GM18951 (cell line): ENCODE measurements around the gene ANKS1B.

Source experiments
- POLR2A ChIP-seq: IDR thresholded peaks from 4 replicates; pipeline ENCODE4 v1.6.1; 2011; ENCODE audit warnings: mild to moderate bottlenecking; ENCODE audit not compliant: insufficient read length, insufficient read depth; ENCODE audit errors: extremely low read depth
- in situ Hi-C: fragments of 300-500 bp; cut with MboI; formaldehyde crosslinking; loops from one replicate; pipeline ENCODE4 v1.12.0; 2022; ENCODE audit warnings: low sequenced_read_pairs, mixed read lengths, inconsistent platforms; ENCODE audit not compliant: unreplicated experiment

Gene ANKS1B

GRCh38 chr12:98821232-98821631 lies 1163.5 kb downstream of the ANKS1B start:
- in situ Hi-C loops, result no loop called here

DNA sequence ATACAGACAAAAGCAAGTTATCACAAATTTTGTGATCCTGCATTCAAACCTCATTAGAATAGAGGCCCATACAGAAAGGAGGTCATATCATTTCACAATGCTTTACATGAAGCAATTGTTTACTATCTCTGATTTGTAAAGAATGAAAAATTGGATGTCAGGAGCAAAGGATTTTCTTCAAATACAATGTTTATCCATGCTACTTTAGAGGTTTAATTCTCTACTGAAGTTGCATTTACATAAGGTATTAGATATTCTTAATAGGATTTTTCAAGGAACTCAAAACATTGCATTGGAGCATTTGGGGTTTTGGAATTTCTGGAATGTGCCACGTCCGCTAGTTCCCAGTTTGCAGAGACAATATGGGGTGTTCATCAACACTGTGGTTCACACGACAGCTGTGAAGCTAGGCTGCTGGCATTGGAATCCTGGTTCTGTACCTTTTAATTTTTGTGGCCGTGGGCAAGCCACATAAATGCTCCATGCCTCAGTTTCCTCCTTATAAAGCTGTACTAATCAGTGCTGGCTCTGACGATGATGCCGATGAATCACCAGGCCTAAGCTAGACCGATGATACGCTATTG lies 1164.8 kb downstream of the ANKS1B start:
- in situ Hi-C loops, result no loop called here
- TF ChIP-seq POLR2A, result no peak

More at GRCh38 chr12:98821232-98821631, 1163.5 kb downstream of the ANKS1B start:
- no peak for TF ChIP-seq POLR2A

DNA sequence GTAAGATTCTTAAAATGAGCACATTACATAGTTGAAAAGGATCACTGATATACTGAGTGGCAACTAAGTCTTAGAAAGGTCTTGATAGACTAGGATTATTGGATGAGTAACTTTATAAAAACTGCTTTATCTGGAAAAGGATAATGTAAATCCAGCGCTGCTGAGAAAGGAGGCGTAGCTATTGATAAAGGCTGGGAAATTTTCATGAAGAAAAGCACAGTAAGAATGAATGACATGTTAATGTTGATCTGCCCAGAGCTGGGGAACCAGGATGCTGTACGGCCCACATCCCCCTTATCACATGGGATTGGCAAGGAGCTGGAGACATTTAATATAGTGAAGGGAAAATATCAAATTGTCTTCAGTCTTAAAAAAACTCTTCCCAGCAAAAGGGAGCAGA lies 1165.7 kb downstream of the ANKS1B start:
- in situ Hi-C loops, result no loop called here
- TF ChIP-seq POLR2A, result no peak

DNA sequence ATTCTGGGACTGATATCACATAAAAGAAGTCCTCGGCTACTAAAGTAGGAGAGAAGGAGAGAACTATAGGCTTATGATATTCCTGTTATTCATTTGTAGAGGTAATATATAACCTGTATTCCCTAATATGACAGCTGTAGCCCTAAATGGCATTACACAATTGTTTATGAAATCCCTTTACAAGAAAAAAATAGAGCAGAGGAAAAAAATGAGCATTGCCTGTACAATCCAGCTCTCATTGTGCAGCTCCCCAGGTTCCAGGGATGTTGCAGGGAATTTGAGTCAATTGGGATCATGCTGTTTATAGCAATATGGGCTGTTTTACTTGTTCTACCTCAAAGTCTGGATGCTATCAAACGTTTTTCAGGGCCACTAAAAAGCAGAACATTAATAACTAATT lies 1166.5 kb downstream of the ANKS1B start:
- TF ChIP-seq POLR2A, result no peak
- in situ Hi-C loops, result no loop called here

DNA sequence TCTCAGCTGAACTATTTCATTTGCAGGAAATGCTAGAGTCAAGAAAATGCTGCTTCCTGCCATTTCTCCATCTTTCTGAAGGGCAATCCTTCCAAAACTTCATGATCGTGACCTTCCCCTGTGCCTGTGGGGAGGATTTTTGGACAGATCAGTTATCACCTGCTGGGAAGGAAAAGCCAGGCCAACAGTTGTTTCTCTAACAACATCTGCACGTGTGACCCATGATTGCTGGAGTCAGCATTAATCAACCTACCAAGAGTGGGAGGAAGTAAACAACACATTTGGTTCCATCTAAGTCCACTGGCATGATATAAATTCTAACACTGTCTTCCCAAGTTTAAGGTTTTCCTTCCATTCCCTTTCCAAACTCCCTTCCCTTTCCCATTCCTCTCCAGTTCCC lies 1167.0 kb downstream of the ANKS1B start:
- TF ChIP-seq POLR2A, result no peak

DNA sequence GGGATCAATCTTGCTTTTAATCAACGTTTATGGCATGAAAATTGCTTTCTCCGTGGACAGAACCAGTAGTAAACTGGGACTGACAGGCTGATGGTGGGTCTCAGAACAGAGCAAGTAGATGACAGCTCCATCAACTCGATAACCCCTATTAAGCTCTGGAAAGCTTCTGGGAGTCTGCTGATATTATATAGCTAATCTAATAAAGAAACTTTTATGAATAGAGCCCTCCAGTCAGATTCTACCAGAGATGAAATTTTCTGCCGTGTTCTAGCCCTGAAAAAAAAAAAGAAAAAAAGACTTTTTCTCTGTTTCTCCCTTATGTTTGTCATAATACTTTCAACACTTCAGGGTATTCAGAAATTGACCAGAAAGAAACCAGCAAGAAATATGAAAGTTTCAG lies 1168.0 kb downstream of the ANKS1B start:
- in situ Hi-C loops, result no loop called here
- TF ChIP-seq POLR2A, result no peak

More for the DNA sequence above, 1167.0 kb downstream of the ANKS1B start:
- in situ Hi-C loops, result no loop called here

- in situ Hi-C loops, result no loop called here
- no peak for TF ChIP-seq POLR2A
Measured at GRCh38 chr12:98814254-98814653, 1170.5 kb downstream of the ANKS1B start.

DNA sequence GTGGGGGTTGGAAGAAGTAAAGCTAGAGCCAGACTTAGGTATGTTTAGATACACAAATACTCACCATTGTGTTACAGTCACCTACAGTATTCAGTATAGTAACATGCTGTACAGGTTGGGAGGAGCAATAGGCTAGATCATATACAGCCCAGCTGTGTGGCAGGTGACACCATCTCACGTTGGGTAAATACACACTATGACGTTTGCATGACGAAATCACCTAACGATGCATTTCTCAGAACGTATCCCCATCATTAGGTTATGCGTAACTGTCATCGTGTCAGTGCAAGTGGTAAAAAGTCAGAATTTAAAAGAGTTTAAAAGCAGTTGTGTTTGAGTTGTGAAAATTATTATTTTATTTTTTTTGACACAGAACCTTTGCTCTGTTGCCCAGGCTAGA lies 1172.5 kb downstream of the ANKS1B start:
- in situ Hi-C loops, result no loop called here
- no peak for TF ChIP-seq POLR2A

- TF ChIP-seq POLR2A, result no peak
- in situ Hi-C loops, result no loop called here
Measured at GRCh38 chr12:98808243-98808875, 1176.4 kb downstream of the ANKS1B start.

GRCh38 chr12:98807187-98807586 lies 1177.5 kb downstream of the ANKS1B start:
- TF ChIP-seq POLR2A, result no peak
- in situ Hi-C loops, result no loop called here

DNA sequence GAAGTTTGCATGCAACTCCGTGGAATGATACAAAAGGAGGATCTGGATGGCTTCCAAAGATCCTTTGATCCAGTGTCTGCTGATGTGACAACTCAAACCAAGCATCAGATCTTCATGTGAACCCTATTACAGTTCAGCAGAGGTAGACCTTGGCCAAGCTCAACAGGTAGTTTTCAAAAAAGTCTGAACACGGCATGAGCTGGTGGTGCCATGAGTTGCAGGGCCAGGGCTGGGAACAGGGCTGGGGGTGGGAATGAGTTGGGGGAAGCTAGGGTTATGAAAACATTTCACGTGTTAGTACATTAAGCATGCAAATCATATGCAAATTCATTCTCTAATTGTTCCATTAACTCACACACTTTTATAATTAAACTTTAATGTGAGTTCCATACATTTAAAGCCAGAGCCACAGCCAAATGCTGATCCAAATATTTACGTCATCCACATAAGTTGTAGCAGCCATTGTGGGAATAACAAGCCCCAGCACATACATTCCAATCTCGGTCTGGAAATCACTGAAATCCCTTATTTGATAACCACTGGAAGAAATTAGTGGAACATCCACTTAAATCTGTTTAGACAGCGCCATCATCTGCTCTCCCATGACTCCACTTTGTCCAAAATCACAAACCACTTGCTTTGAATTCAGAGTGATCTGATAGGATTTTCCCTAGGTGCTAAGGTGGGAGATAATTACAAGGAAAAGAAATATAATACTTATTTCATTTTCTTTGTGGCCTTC lies 1181.1 kb downstream of the ANKS1B start:
- TF ChIP-seq POLR2A, result no peak
- in situ Hi-C loops, result no loop called here

DNA sequence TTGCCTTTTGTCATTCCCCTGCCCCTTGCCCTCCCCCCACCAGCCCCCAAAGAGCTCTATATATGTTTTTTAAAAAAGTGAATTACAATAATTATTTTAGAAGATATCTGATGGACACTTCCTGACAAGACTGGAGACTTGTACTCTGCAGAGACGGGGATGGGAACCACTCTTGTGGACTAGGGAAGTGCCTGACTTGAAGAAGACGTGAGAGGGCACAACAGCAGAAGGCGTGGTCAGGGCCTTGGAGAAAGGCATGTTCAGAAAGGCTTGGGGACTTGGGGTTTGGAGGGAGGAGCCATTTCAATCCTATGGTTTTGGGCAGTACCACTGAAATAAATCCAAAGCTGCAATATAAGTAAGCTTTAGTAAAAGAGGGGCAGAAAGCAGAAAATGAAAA lies 1184.9 kb downstream of the ANKS1B start:
- in situ Hi-C loops, result no loop called here
- TF ChIP-seq POLR2A, result no peak

GRCh38 chr12:98799146-98799810 lies 1185.5 kb downstream of the ANKS1B start:
- in situ Hi-C loops, result no loop called here
- TF ChIP-seq POLR2A, result no peak
